Pons (tissue), 1 donor: ENCODE measurements around the gene STX12.
"Not testable (repeated sequence)": the region's sequence is repeated elsewhere in the genome, so short reads cannot be mapped to it uniquely, and the experiment has no call there.

Experiments used
- DNase-seq: peaks from one replicate; pipeline ENCODE4 v3.0.0-alpha.2; 2016; ENCODE audit warnings: low spot score

Gene STX12

GRCh38 chr1:27830621-27831440, 57.8 kb downstream of the STX12 start, which contains the start of gene PPP1R8:
Gene PPP1R8, plus strand, starts transcription at chr1:27830782. Its CDS starts 54 bp downstream, at chr1:27830836.
- DNase-seq: peak; percentile 96

- DNase-seq: no peak
Observed at GRCh38 chr1:27831568-27832410, 58.8 kb downstream of the STX12 start.

GRCh38 chr1:27832762-27833161, 59.7 kb downstream of the STX12 start:
- DNase-seq: no peak

- DNase-seq: no peak
Observed at GRCh38 chr1:27833470-27833869, 60.5 kb downstream of the STX12 start.

- no peak for DNase-seq
Observed at GRCh38 chr1:27835046-27835445, 62.0 kb downstream of the STX12 start.

- DNase-seq: no peak
Observed at GRCh38 chr1:27835501-27835900, 62.5 kb downstream of the STX12 start.

- no peak for DNase-seq
Observed at GRCh38 chr1:27849951-27850350, 76.9 kb downstream of the STX12 start.

- DNase-seq: no peak
Observed at GRCh38 chr1:27855085-27855484, 82.1 kb downstream of the STX12 start.

GRCh38 chr1:27856561-27857343, 83.7 kb downstream of the STX12 start:
- DNase-seq: no peak

- not testable (repeated sequence) for DNase-seq
Observed at GRCh38 chr1:27857552-27857951, 84.5 kb downstream of the STX12 start.

- peak; percentile 87 for DNase-seq
Observed at GRCh38 chr1:27858072-27858948, 85.3 kb downstream of the STX12 start.

- no peak for DNase-seq
Observed at GRCh38 chr1:27858949-27859576, 86.0 kb downstream of the STX12 start.

GRCh38 chr1:27861436-27861835, 88.4 kb downstream of the STX12 start:
- DNase-seq: no peak

GRCh38 chr1:27862004-27862403, 89.0 kb downstream of the STX12 start:
- DNase-seq: no peak

- DNase-seq: peak; percentile 91
Observed at GRCh38 chr1:27862671-27863537, 89.9 kb downstream of the STX12 start.

- no peak for DNase-seq
Observed at GRCh38 chr1:27863538-27863915, 90.5 kb downstream of the STX12 start.

- DNase-seq: peak; percentile 63
Observed at GRCh38 chr1:27864264-27864895, 91.4 kb downstream of the STX12 start.

- no peak for DNase-seq
Observed at GRCh38 chr1:27865821-27866220, 92.8 kb downstream of the STX12 start.

GRCh38 chr1:27868556-27868931, 95.5 kb downstream of the STX12 start:
- DNase-seq: no peak
